ENCODE data around the gene TASL. TPM values are rescaled to one million over a fixed set of nuclear protein-coding genes. Genes with fewer than 3 reads are reported as not detected.

The TASL gene, protein sequence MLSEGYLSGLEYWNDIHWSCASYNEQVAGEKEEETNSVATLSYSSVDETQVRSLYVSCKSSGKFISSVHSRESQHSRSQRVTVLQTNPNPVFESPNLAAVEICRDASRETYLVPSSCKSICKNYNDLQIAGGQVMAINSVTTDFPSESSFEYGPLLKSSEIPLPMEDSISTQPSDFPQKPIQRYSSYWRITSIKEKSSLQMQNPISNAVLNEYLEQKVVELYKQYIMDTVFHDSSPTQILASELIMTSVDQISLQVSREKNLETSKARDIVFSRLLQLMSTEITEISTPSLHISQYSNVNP
- under 1 TPM; 0.11 to 0.34 (median 0.18) TPM for total RNA-seq
- polyA plus RNA-seq, result under 1 TPM in 2 of 3 donors, not detected in 1; 0.04 to 0.09 TPM
- long read RNA-seq, donor 1, result 0 reads
- long read RNA-seq, donor 2, result 0 reads

GRCh38 chrX:30577362-30577991 is at the start of gene TASL:
Gene TASL, minus strand, starts transcription at chrX:30577766. Its CDS starts 17,411 bp downstream, at chrX:30560355.
- TF ChIP-seq CTCF (IDR thresholded peaks at IDR 0.05), result no peak
- no peak for DNase-seq
- WGBS, 3 donors, result 73 to 86% (median 76%) methylated on average over 10 of the region's 10 CpGs
- Histone ChIP-seq H3K27me3 (ENCODE audit: insufficient read depth in 3 of 3, low read length in 2 of 3) (no peaks in the 10 kb centered on the region), H3K4me1 (no peaks in the 10 kb centered on the region), H3K27ac (no peak within 1 kb of the TSS), H3K4me3 (no peak within 1 kb of the TSS), H3K9me3 (no peaks in the 10 kb centered on the region), H3K36me3 (ENCODE audit: insufficient read depth in 1 of 2, low read depth in 1 of 2) (no peaks in the 10 kb centered on the region)
- no peak for ATAC-seq
- intact Hi-C loops (cut with DNase I), result loop anchor here in 1 of 2 donors (10.0 kb wide), 1 partner anchor 137 kb away; no protein-coding TSS in a partner anchor

- H3K27ac ChIP-seq, result no peak overlapping the region
- no peak overlapping the region for H3K4me3 ChIP-seq
- no peak for TF ChIP-seq CTCF (IDR thresholded peaks at IDR 0.05)
- ATAC-seq, result no peak
- H3K4me1 ChIP-seq, result no peaks in the 10 kb centered on the region
- no peaks in the 10 kb centered on the region for H3K27me3 ChIP-seq (ENCODE audit: insufficient read depth in 3 of 3, low read length in 2 of 3)
- peaks cover 8% of the 10 kb centered on the region for H3K9me3 ChIP-seq
- intact Hi-C loops (cut with DNase I), result no loop called here
- no peaks in the 10 kb centered on the region for H3K36me3 ChIP-seq (ENCODE audit: insufficient read depth in 1 of 2, low read depth in 1 of 2)
- no peak for DNase-seq
- WGBS, 3 donors, result 62 to 88% (median 88%) methylated on average over 2 of the region's 2 CpGs
Observed at GRCh38 chrX:30626402-30626801, 48.8 kb upstream of the TASL start.

- intact Hi-C loops (cut with DNase I), result no loop called here
- peaks cover 8% of the 10 kb centered on the region for H3K9me3 ChIP-seq
- no peak for DNase-seq
- no peaks in the 10 kb centered on the region for H3K27me3 ChIP-seq (ENCODE audit: insufficient read depth in 3 of 3, low read length in 2 of 3)
- no peak overlapping the region for H3K4me3 ChIP-seq
- no peak for ATAC-seq
- H3K36me3 ChIP-seq (ENCODE audit: insufficient read depth in 1 of 2, low read depth in 1 of 2), result no peaks in the 10 kb centered on the region
- WGBS, 3 donors, result 92 to 97% (median 95%) methylated on average over 2 of the region's 2 CpGs
- no peak for TF ChIP-seq CTCF (IDR thresholded peaks at IDR 0.05)
- H3K4me1 ChIP-seq, result no peaks in the 10 kb centered on the region
- no peak overlapping the region for H3K27ac ChIP-seq
Observed at GRCh38 chrX:30622361-30622760, 44.8 kb upstream of the TASL start.

DNA sequence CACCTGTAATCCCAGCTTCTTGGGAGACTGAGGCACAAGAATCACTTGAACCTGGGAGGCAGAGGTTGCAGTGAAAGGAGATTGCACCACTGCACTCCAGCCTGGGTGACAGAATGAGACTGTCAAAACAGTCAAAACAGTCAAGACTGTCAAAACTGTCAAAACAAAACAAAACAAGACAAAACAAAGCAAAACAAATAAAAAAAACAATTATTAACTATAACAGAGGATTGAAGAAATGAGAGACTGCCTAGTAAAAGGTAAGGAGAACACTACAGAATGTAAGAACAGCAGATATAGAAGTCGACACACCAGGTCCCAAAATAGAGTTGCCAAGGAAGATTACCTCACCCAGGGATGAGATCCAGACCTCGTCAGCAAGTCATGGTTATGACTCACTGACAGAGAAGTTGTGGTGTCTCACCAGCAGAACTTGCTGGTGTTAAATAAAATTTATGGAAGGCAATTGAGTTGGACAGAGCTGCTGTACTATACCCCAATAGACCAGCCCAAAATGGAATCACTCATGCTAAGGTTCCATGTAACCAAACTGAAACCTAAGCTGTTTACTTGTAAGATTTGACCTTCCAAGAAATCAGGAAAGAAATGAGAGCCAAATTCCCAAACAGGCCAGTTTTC is 43.5 kb upstream of the TASL start:
- H3K36me3 ChIP-seq (ENCODE audit: insufficient read depth in 1 of 2, low read depth in 1 of 2), result no peaks in the 10 kb centered on the region
- H3K27me3 ChIP-seq (ENCODE audit: insufficient read depth in 3 of 3, low read length in 2 of 3), result no peaks in the 10 kb centered on the region
- peak overlapping the region; percentile 25 for H3K27ac ChIP-seq
- ATAC-seq, result peak; percentile 89 to 97 (median 92)
- H3K9me3 ChIP-seq, result peaks cover 12% of the 10 kb centered on the region
- 7 to 25% (median 9%) methylated on average over 2 of the region's 2 CpGs for WGBS, 3 donors
- no peak for DNase-seq
- H3K4me3 ChIP-seq, result no peak overlapping the region
- no peaks in the 10 kb centered on the region for H3K4me1 ChIP-seq
- no peak for TF ChIP-seq CTCF (IDR thresholded peaks at IDR 0.05)
- intact Hi-C loops (cut with DNase I), result no loop called here
